ENCODE data around the gene CCS.
"Not testable (repeated sequence)": the region's sequence is repeated elsewhere in the genome, so short reads cannot be mapped to it uniquely, and the experiment has no call there.

CCS gene

GRCh38 chr11:66592457-66593302 is at the start of gene CCS, which contains the start of gene CCDC87:
Gene CCS, plus strand, starts transcription at chr11:66593185. Its CDS starts 77 bp downstream, at chr11:66593262.
Gene CCDC87, minus strand, starts transcription at chr11:66593063. Its CDS starts 48 bp downstream, at chr11:66593015.
- peak; percentile 98 for DNase-seq (ENCODE audit: low read depth in 2 of 2)

GRCh38 chr11:66543263-66544107 is 49.5 kb upstream of the CCS start:
- DNase-seq (ENCODE audit: low read depth in 2 of 2), result peak; percentile 31 to 41

DNA sequence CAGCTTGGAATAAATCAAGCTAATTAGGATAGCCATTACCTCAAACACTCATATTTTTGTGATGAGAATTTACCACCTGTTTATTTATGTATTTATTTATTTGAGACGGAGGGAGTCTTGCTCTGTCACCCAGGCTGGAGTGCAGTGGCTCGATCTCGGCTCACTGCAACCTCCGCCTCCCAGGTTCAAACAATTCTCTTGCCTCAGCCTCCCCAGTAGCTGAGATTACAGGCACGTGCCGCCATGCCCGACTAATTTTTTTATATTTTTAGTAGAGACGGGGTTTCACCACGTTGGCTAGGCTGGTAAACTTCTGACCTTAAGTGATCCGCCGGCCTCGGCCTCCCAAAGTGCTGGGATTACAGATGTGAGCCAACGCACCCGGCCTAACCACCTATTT is 48.0 kb upstream of the CCS start:
- not testable (repeated sequence) for DNase-seq (ENCODE audit: low read depth in 2 of 2)

DNA sequence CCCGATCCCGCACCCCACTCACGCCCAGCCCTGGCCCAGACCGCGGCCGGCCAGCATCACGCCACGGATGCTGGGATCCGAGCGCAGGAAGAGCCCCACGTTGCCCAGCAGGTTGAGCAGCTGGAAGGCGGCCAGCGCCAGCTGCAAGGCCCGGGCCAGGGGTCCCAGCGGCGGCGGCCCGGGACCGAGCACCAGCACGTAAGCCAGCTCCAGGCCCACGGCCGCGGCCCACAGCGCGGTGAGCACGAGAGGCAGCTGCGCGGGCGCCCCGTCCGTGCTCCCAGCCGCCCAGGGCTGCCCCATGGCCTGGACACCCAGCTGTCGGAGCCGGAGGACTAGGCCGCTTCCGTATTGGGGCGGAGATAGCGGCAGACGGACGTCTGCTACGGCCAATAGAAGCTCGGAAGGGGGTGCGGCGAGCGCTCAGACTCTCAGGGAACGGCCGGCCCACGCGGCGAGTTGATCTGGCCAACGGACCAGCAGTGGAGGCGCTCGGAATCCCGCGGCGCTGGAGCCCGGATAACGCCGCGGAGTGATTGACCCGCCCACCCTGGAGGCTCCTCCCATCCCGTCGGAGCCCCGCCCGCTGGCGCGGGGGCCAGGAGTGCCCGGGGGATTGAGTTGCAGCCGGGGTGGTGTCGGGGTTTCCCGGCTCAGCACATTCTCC is 47.2 kb upstream of the CCS start, which contains the start of gene ZDHHC24:
Gene ZDHHC24, minus strand, starts transcription at position 348 of the 667 bp plus-strand sequence. Its CDS starts 45 bp downstream, at position 303.
- peak; percentile 59 to 63 for DNase-seq (ENCODE audit: low read depth in 2 of 2)

GRCh38 chr11:66546368-66546965 is 46.5 kb upstream of the CCS start, which contains the start of gene ACTN3:
Gene ACTN3, plus strand, starts transcription at chr11:66546903. Its CDS starts 35 bp downstream, at chr11:66546938.
- DNase-seq (ENCODE audit: low read depth in 2 of 2), result no peak

DNA sequence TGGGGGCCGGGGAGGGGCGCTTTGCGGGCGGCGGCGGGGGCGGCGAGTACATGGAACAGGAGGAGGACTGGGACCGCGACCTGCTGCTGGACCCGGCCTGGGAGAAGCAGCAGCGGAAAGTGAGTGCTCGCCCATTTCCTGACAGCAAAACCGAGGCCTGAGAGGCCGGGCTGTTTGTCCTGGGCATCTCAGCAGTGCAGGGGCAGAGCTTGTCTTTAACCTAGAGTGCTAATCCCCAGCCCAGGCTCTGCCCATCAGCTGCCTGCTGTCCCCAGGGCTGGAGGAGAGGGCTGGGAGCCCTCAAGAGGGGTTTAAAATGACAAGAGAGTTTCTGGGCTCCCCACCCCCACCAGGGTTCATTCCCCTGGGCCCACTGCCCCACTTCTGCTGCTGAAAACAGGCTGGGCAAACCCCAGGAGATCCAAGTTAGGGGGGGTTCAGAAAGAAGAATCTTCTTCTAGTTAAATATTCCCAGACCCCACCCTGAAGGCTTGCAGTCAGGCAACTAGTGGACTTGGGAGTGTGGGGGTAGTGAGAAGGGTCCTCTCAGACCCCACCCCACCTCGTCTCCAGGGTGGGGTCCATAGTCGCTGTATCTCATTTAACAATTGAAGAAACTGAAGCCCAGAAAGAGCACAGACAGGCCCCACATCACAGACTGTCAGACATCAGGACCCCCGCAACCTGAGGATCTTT is 45.9 kb upstream of the CCS start:
- DNase-seq (ENCODE audit: low read depth in 2 of 2), result no peak

DNA sequence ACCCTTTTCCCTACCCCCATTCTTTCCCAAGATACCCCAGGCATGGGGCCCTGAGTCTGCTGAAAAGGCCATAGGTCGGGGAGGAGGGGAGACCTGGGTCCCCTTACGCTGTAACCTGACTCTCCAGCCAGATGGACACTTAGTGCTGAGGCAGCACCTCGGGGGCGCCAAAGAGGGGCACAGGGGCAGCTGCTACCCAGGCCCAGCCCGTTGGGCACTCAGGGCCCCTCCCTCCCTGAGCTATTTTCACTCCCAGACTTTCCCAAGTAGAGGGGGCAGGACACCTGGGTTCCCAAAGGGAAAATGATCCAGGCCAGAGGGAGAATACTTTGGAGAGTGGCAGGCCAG is 45.3 kb upstream of the CCS start:
- no peak for DNase-seq (ENCODE audit: low read depth in 2 of 2)

DNA sequence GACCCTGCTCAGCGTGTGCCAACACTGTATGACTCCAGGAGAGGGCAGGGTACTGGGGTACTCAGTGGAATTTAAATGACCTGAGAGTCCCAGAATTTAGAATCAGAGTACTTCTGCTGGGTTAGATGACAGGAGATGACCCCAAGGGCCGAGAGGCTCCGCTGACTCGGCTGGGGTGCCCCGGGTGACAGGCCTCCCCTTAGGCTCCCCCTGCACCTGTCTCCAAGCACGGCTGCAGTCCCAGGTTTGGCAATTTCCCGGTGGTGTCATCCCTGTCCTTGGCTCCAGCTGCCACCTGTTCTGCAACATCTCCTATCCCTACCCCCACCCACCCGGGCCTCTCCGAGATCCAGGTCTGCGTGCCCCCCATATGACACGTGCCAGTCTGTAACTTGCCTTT is 44.9 kb upstream of the CCS start:
- no peak for DNase-seq (ENCODE audit: low read depth in 2 of 2)

DNA sequence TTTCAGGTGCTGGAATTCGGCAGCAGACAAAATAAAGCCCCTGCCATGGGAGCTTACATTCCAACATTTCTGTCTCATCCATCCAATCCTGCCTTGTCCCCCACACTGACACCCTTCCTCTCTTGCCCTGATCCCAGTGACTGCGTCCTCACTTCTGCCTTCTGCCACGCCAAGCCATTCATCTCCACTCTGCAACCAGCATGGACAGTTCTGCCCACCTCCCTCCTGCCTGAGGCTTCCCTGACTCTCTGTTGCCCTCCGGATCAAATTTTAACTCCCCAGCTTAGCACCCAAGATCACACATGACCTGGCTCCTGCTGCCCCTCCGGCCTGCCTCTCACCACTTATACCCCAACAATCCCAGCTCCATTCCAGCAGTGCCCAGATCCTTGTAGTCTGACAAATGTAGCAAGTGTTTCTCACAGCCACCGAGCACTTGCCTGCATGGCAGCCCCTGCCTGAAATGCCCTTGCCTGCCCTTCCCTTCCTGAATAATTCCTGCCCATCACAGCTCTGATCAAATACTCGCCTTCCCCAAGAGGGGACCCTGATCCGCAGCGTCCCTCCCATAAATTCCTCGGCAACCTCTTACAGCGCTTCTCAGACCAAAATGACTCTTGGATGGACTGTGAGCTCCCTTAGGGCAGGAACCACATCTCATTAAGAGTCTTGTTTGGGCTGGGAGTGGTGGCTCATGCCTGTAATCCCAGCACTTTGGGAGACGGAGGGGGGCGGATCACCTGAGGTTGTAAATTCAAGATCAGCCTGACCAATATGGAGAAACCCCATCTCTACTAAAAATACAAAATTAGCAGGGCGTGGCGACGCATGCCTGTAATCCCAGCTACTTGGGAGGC is 44.0 kb upstream of the CCS start:
- no peak for DNase-seq (ENCODE audit: low read depth in 2 of 2)

DNA sequence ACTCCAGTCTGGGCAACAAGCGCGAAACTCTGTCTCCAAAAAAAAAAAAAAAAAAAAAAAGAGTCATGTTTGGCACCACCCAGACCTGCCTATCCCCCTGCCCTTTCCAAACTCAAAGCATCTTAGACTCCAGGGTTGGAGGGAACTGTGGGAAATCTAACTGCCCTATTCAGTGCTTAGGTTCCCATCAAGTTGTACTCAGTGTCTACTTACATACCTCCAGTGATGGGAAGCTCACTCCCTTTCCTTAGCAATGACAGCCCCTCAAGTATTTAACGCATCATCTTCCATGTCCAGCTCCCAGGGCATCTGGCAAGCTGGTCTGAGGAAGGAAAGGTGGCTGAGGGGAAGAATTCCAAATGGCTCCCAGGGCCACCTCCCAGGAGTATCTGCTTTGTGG is 43.3 kb upstream of the CCS start:
- DNase-seq (ENCODE audit: low read depth in 2 of 2), result no peak

DNA sequence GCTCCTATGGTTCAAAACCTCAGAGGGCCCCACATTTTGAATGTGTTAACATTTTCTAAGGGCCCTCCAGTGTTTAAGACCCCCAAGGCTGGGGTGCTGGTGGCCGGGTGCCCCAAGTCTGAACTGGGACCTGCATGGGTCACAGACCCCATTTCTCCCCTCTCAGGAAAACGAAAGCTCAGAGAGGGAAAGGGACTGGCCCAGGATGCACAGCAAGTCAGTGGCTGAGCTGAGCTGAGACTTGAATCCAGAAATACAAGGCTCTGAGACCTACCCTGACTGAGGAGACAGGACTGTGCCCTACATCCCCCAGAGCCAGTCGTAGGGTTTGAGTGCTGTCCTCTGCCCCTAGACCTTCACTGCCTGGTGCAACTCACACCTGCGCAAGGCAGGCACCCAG is 42.1 kb upstream of the CCS start:
- no peak for DNase-seq (ENCODE audit: low read depth in 2 of 2)

- no peak for DNase-seq (ENCODE audit: low read depth in 2 of 2)
Measured at GRCh38 chr11:66554602-66555001, 38.4 kb upstream of the CCS start.

DNA sequence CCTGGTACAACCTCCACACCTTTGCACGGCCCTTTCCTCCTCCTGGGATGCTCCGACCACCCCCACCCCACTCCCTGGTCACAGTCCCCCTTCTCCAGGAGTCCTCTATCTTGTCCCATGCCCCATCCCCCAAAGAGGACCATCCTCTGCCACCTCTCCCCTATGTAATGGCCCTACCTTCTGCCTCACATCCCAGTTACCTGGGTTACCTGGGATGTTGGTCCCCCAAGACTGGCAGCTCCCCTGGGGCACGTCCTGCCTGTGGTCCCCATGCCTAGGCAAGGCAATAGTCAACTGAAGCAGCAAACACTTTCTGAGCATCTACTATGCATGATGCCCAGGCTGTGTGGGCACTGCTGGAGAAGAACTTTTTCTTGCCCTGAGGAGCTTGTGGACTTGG is 37.6 kb upstream of the CCS start:
- no peak for DNase-seq (ENCODE audit: low read depth in 2 of 2)

DNA sequence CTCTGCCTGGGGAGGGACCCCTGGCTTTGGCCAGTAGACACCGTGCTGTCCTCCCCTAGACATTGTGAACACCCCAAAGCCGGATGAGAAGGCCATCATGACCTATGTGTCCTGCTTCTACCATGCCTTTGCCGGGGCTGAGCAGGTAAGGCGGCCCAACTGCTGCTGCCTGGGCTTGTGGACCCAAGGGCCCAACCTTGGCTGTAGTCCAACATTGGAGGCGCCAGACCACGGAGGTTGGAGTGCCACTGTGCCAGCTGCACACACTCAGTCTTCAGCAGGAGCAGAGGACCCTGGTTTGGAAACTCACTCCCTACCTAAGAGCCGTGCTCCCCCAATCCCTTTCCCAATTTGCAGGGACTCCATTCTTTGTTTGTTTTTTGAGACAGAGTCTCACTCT is 36.9 kb upstream of the CCS start:
- no peak for DNase-seq (ENCODE audit: low read depth in 2 of 2)

DNA sequence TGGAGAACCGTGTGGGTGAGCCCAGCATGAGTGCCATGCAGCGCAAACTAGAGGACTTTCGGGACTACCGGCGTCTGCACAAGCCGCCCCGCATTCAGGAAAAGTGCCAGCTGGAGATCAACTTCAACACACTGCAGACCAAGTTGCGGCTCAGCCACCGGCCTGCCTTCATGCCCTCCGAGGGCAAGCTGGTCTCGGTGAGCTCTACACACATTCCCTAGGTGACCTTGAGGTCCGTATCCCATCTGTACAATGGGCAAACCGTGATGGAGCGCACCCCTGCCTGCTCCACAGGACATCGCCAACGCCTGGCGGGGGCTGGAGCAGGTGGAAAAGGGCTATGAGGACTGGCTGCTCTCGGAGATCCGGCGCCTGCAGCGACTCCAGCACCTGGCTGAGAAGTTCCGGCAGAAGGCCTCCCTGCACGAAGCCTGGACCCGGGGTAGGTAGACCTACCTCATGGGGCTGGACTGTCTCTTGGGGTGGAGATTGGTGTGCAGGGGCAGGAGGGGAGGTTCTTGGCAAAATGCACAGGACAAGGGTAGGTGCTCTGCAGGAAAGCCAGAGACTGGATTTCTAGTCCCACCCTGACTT is 35.2 kb upstream of the CCS start:
- DNase-seq (ENCODE audit: low read depth in 2 of 2), result no peak

GRCh38 chr11:66559142-66559865 is 33.7 kb upstream of the CCS start:
- DNase-seq (ENCODE audit: low read depth in 2 of 2), result no peak

DNA sequence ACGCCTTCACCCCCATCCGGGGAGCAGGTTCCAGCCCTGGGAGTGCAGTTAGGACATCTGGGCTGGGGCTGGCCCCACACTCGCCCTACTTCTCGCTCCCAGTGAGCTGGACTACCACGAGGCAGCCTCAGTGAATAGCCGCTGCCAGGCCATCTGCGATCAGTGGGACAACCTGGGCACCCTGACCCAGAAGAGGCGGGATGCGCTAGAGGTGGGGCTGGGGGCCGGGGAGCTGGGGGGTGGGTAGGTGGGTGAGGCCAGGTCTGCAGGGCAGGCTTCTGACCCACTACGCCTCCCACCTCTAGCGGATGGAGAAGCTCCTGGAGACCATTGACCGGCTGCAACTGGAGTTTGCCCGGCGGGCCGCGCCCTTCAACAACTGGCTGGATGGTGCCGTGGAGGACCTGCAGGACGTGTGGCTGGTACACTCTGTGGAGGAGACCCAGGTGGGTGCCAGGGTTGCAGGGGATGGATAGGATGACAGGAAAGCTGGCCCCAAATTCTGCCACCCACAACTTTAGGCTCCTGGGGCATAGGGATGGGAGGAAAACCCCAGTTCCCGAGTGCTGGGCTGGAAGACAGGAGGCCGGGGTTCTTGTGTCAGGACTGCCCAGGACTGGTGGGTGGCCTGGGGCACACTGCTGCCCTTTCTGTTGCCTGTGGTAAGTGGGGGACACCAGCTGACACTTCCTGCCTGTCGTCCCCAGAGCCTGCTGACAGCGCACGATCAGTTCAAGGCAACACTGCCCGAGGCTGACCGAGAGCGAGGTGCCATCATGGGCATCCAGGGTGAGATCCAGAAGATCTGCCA is 32.9 kb upstream of the CCS start:
- DNase-seq (ENCODE audit: low read depth in 2 of 2), result no peak

All from stimulated activated CD8-positive, alpha-beta memory T cell treated with anti-CD3 and anti-CD28 coated beads, Interleukin-7, amount 100 ng/mL, for 1 hour (primary cell).